Osteocyte (in vitro differentiated cells): ENCODE data around the gene RAB3C. TPM values are rescaled to one million over a fixed set of nuclear protein-coding genes. Genes with fewer than 3 reads are reported as not detected.
"Not testable (repeated sequence)": the region's sequence is repeated elsewhere in the genome, so short reads cannot be mapped to it uniquely, and the experiment has no call there.

Experiments
- DNase-seq: peaks from one replicate; pipeline ENCODE4 v3.0.0; 2021; ENCODE audit warnings: mixed read lengths; ENCODE audit not compliant: unreplicated experiment; ENCODE audit errors: extremely low spot score
- H3K27ac Mint-ChIP-seq: one replicate; pipeline ENCODE4 v1.8.0; 2021; ENCODE audit warnings: mild to moderate bottlenecking, mixed read lengths; ENCODE audit not compliant: unreplicated experiment
- H3K27me3 Mint-ChIP-seq: one replicate; pipeline ENCODE4 v1.8.0; 2021; ENCODE audit warnings: mixed read lengths; ENCODE audit not compliant: unreplicated experiment
- H3K36me3 Mint-ChIP-seq: one replicate; pipeline ENCODE4 v1.8.0; 2021; ENCODE audit warnings: mixed read lengths; ENCODE audit not compliant: unreplicated experiment
- H3K4me1 Mint-ChIP-seq: one replicate; pipeline ENCODE4 v1.8.0; 2021; ENCODE audit warnings: mixed read lengths; ENCODE audit not compliant: unreplicated experiment
- H3K4me3 Mint-ChIP-seq: one replicate; pipeline ENCODE4 v1.8.0; 2021; ENCODE audit warnings: mild to moderate bottlenecking, moderate library complexity, mixed read lengths; ENCODE audit not compliant: unreplicated experiment
- H3K9me3 Mint-ChIP-seq: one replicate; pipeline ENCODE4 v1.8.0; 2021; ENCODE audit warnings: mixed read lengths; ENCODE audit not compliant: unreplicated experiment
- total RNA-seq: library from RNA; stranded (reverse); gene quantifications from 2 replicates; pipeline ENCODE4 v1.2.1, GENCODE V29; 2021
- TF ChIP-seq, protein P1 (sequence below): fragments of 200-600 bp; sonication (generic); IDR thresholded peaks from 2 replicates; pipeline ENCODE4 v1.5.0; 2021; ENCODE audit warnings: antibody characterized with exemption, mild to moderate bottlenecking, moderate library complexity

The RAB3C gene
- total RNA-seq, 1 donor from 2014 or later: not detected

- Mint-ChIP-seq H3K36me3 (no peaks in the 10 kb centered on the region), H3K27me3 (peaks cover 3% of the 10 kb centered on the region), H3K27ac (no peak overlapping the region), H3K9me3 (no peaks in the 10 kb centered on the region), H3K4me3 (no peak overlapping the region), H3K4me1 (no peaks in the 10 kb centered on the region)
- no peak for DNase-seq
- TF ChIP-seq, protein P1, sequence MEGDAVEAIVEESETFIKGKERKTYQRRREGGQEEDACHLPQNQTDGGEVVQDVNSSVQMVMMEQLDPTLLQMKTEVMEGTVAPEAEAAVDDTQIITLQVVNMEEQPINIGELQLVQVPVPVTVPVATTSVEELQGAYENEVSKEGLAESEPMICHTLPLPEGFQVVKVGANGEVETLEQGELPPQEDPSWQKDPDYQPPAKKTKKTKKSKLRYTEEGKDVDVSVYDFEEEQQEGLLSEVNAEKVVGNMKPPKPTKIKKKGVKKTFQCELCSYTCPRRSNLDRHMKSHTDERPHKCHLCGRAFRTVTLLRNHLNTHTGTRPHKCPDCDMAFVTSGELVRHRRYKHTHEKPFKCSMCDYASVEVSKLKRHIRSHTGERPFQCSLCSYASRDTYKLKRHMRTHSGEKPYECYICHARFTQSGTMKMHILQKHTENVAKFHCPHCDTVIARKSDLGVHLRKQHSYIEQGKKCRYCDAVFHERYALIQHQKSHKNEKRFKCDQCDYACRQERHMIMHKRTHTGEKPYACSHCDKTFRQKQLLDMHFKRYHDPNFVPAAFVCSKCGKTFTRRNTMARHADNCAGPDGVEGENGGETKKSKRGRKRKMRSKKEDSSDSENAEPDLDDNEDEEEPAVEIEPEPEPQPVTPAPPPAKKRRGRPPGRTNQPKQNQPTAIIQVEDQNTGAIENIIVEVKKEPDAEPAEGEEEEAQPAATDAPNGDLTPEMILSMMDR: no peak
These were observed 17.8 kb upstream of the RAB3C start for GRCh38 chr5:58565033-58565432.

GRCh38 chr5:58571501-58571900 is 11.4 kb upstream of the RAB3C start:
- Mint-ChIP-seq H3K27me3 (peaks cover 5% of the 10 kb centered on the region), H3K9me3 (peaks cover 4% of the 10 kb centered on the region), H3K36me3 (no peaks in the 10 kb centered on the region), H3K27ac (no peak overlapping the region), H3K4me1 (no peaks in the 10 kb centered on the region), H3K4me3 (no peak overlapping the region)
- DNase-seq: no peak
- TF ChIP-seq, protein P1: no peak

- not testable (repeated sequence) for DNase-seq, H3K9me3 Mint-ChIP-seq, H3K27me3 Mint-ChIP-seq, H3K27ac Mint-ChIP-seq, H3K4me1 Mint-ChIP-seq, H3K4me3 Mint-ChIP-seq, H3K36me3 Mint-ChIP-seq
These were observed 9.9 kb upstream of the RAB3C start for GRCh38 chr5:58572973-58573372.

DNA sequence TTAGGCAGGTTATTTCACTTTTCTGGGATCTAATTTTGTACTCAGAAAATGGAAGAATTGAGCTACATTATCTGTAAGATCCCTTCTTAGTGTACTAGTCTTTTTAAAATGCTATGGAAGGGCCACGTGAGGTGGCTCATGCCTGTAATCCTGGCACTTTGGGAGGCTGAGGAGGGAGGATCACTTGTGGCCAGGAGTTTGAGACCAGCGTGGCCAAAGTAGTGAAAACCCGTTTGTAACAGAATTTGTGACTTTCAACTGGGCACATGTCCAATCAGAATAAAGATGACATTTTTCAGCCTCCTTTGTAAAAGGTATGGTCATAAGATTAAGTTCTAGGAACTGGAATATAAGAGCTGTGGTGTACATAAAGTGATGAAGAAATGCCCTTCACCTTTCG is 3.1 kb upstream of the RAB3C start:
- no peak for DNase-seq

GRCh38 chr5:58582019-58582802 is 664 bp upstream of the RAB3C start:
- Mint-ChIP-seq H3K4me1 (peaks cover 16% of the 10 kb centered on the region), H3K4me3 (peak overlapping the region; percentile 88), H3K27me3 (peaks cover 34% of the 10 kb centered on the region), H3K36me3 (no peaks in the 10 kb centered on the region), H3K9me3 (no peaks in the 10 kb centered on the region), H3K27ac (no peak overlapping the region)
- no peak for DNase-seq
- TF ChIP-seq, protein P1: no peak

More for the DNA sequence above, 3.1 kb upstream of the RAB3C start:
- Mint-ChIP-seq H3K4me3 (no peak overlapping the region), H3K4me1 (peaks cover 16% of the 10 kb centered on the region), H3K27me3 (peaks cover 32% of the 10 kb centered on the region), H3K27ac (no peak overlapping the region), H3K36me3 (no peaks in the 10 kb centered on the region), H3K9me3 (no peaks in the 10 kb centered on the region)
- TF ChIP-seq, protein P1: no peak
